Panc1 (cell line): Measurements from ENCODE around the gene RNF224. TPM values are rescaled to one million over a fixed set of nuclear protein-coding genes. Genes with fewer than 3 reads are reported as not detected.
A peak's percentile ranks its signal among the peaks of the same experiment; 100 is the strongest.

ENCODE experiments used
- ATAC-seq: fragments of 200-7000 bp; cut with Tn5 transposase; 2 replicates; pipeline ENCODE4 v1.9.1; 2020; ENCODE audit warnings: mild to moderate bottlenecking, moderate library complexity
- BruUV-seq: library from RNA; stranded (reverse); fragments of 400-500 nt; replicated peaks from 2 replicates; lab custom pipeline; 2021; lab: Mats Ljungman, UMichigan
- CTCF ChIA-PET: fragments of 300-600 bp; sonication (Branson Sonifier 250); formaldehyde crosslinking; loops from one replicate; lab custom pipeline; 2022; ENCODE audit warnings: antibody characterized with exemption; lab: Charles Lee
- POLR2A ChIA-PET: fragments of 300-600 bp; sonication (Branson Sonifier 250); formaldehyde crosslinking; loops from one replicate; lab custom pipeline; 2022; ENCODE audit warnings: antibody characterized with exemption; lab: Charles Lee
- DNase-seq: peaks from one replicate; pipeline ENCODE4 v3.0.0-alpha.2; 2010; ENCODE audit warnings: low read depth, low spot score
- H3K27ac ChIP-seq: 2 replicates; pipeline ENCODE4 v1.5.1; 2011; ENCODE audit warnings: mild to moderate bottlenecking, low read length, inconsistent platforms
- H3K27me3 ChIP-seq: fragments of 200-500 bp; sonication (Bioruptor generic); 2 replicates; pipeline ENCODE4 v1.6.0; 2014; ENCODE audit warnings: low read length, inconsistent platforms; ENCODE audit not compliant: control insufficient read depth, insufficient read depth
- H3K36me3 ChIP-seq: fragments of 200-500 bp; sonication (Bioruptor generic); 2 replicates; pipeline ENCODE4 v1.5.1; 2014; ENCODE audit warnings: inconsistent platforms, mild to moderate bottlenecking, low read length, moderate library complexity; ENCODE audit not compliant: control insufficient read depth, insufficient read depth
- H3K4me1 ChIP-seq: 2 replicates; pipeline ENCODE4 v1.5.1; 2011; ENCODE audit warnings: inconsistent platforms, mild to moderate bottlenecking, low read length, moderate library complexity; ENCODE audit not compliant: control insufficient read depth, insufficient read depth
- H3K4me3 ChIP-seq, 2 experiments: 2 replicates each; pipeline ENCODE4 v1.5.1; 2011 to 2012; ENCODE audit warnings: low read depth in 2 of 2, low read length in 2 of 2, mild to moderate bottlenecking in 2 of 2, inconsistent platforms in 1 of 2, moderate library complexity in 1 of 2
- H3K9me3 ChIP-seq: fragments of 200-500 bp; sonication (Bioruptor generic); 2 replicates; pipeline ENCODE4 v1.5.1; 2014; ENCODE audit warnings: low read depth, mild to moderate bottlenecking, inconsistent platforms, low read length, moderate library complexity; ENCODE audit not compliant: control insufficient read depth, insufficient read depth
- CTCF ChIP-seq: fragments of 450-650 bp; IDR thresholded peaks from 2 replicates; pipeline ENCODE4 v1.5.1; 2017; ENCODE audit warnings: mild to moderate bottlenecking
- REST ChIP-seq, 2 experiments: IDR thresholded peaks; 2 replicates each; pipeline ENCODE4 v1.6.1; 2011 to 2012; ENCODE audit warnings: low read depth in 2 of 2, control low read depth in 1 of 2, low read length in 1 of 2, mild to moderate bottlenecking in 1 of 2, moderate library complexity in 1 of 2; ENCODE audit not compliant: insufficient read depth in 1 of 2
- SIN3A ChIP-seq: IDR thresholded peaks from 2 replicates; pipeline ENCODE4 v1.6.1; 2012; ENCODE audit warnings: low read depth, mild to moderate bottlenecking, low read length, moderate library complexity, borderline replicate concordance; ENCODE audit not compliant: insufficient read depth
- TCF7L2 ChIP-seq: IDR thresholded peaks from 2 replicates; pipeline ENCODE4 v1.6.1; 2011; ENCODE audit warnings: mild to moderate bottlenecking, low read depth, low read length, inconsistent platforms
- in situ Hi-C: cut with HindIII; loops from 2 replicates; pipeline ENCODE4 v1.10.0; 2016; ENCODE audit warnings: low sequenced_read_pairs, low pct_unique_long_range_greater_than_20kb
- intact Hi-C: fragments of 100-400 bp; cut with micrococcal nuclease; formaldehyde crosslinking; loops from one replicate; pipeline ENCODE4 v1.10.0; 2022; ENCODE audit not compliant: unreplicated experiment
- total RNA-seq: library from RNA; stranded (reverse); gene quantifications from one replicate; pipeline ENCODE4 v1.2.1, GENCODE V29; 2021; ENCODE audit not compliant: unreplicated experiment

Gene RNF224
- total RNA-seq, 1 experiment from 2014 or later, result 0.15 TPM

GRCh38 chr9:137235424-137236237 lies 8.3 kb downstream of the RNF224 start:
- H3K27ac ChIP-seq, result no peak overlapping the region
- H3K9me3 ChIP-seq, result no peaks in the 10 kb centered on the region
- ATAC-seq (no peak), DNase-seq (no peak)
- CTCF ChIA-PET, result interaction anchor here (0.6 to 1.0 kb wide), 3 partner anchors 9 to 120 kb away, joined by 3 read pairs; no protein-coding TSS in a partner anchor
- BruUV-seq, result no TSS peak
- H3K4me1 ChIP-seq, result peaks cover 26% of the 10 kb centered on the region
- TF ChIP-seq SIN3A (no peak), TCF7L2 (no peak)
- no peaks in the 10 kb centered on the region for H3K27me3 ChIP-seq
- POLR2A ChIA-PET, result no interaction called here
- no peaks in the 10 kb centered on the region; the same call in 1 of the 2 replicates for H3K36me3 ChIP-seq
- H3K4me3 ChIP-seq, result no peak overlapping the region
- intact Hi-C loops, result no loop called here
- in situ Hi-C loops, result no loop called here

- TF ChIP-seq CTCF (peak; percentile 98), REST (IDR thresholded peaks at IDR 0.05; ENCODE audit: insufficient read depth in 1 of 2, low read depth in 2 of 2, low read length in 1 of 2) (no peak)
- ChIA-PET POLR2A (interaction anchor here (0.6 kb wide), 1 partner anchor 122 kb away, joined by 4 read pairs; the partner anchor contains the start of gene DPP7), CTCF (interaction anchor here (0.6 to 1.0 kb wide), 8 partner anchors 10 to 150 kb away, joined by 3 to 10 read pairs (median 3); partner anchors contain the start of genes MAN1B1, STPG3 and TPRN)
- in situ Hi-C loops (no loop called here), intact Hi-C loops (no loop called here)
- H3K27ac ChIP-seq, result peak overlapping the region; percentile 61
- no peak overlapping the region for H3K4me3 ChIP-seq
- no TSS peak for BruUV-seq
- DNase-seq (no peak), ATAC-seq (peak; percentile 57)
- H3K4me1 ChIP-seq, result peaks cover 26% of the 10 kb centered on the region
- H3K9me3 ChIP-seq, result no peaks in the 10 kb centered on the region
- no peaks in the 10 kb centered on the region; the same call in 1 of the 2 replicates for H3K36me3 ChIP-seq
- no peaks in the 10 kb centered on the region for H3K27me3 ChIP-seq
Observed at GRCh38 chr9:137236238-137236935, 9.1 kb downstream of the RNF224 start.
